ENCODE measurements around the gene IFITM10.

DNA sequence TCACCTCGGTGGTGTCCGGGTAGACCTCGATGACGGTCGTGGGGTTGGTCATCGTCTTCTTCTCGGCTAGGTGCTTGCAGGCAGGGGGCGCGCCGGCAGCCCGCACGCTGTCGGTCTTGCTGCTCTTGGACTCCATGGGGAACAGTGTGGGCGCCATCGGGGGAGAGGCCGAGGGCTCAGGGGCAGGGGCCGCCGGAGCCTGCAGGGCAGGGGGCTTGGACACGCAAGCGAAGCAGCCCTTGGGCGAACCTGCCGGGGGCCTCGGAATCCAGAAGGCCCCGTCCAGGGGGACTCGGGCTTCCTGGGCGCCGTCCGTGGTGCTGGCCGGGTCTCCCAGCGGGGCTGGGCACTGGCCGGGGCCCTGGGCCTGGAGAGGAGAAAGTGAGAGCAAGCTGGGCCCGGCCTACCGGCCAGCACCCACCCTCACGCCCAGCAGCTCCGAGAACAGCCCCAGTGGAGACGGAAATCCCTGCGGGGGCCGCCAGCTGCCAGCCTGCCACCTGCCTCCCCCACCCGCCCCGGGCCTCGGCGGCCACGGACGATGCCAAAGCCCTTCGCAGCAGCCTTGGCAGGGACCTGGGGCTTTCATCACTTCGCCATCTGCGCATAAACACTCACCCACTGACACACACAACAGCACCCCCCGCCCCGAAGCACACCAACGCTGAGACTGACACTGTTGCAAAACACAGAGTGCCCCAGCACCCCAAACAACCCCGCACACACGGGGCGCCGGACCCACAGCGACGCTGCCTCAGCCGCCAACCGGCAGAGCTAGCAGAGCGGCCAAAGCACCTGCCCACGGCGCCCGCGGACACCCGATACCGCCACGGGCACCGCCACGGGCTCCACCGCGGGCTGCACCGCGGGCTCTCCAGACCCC is 2.4 kb downstream of the IFITM10 start:
- TF ChIP-seq, protein P1, sequence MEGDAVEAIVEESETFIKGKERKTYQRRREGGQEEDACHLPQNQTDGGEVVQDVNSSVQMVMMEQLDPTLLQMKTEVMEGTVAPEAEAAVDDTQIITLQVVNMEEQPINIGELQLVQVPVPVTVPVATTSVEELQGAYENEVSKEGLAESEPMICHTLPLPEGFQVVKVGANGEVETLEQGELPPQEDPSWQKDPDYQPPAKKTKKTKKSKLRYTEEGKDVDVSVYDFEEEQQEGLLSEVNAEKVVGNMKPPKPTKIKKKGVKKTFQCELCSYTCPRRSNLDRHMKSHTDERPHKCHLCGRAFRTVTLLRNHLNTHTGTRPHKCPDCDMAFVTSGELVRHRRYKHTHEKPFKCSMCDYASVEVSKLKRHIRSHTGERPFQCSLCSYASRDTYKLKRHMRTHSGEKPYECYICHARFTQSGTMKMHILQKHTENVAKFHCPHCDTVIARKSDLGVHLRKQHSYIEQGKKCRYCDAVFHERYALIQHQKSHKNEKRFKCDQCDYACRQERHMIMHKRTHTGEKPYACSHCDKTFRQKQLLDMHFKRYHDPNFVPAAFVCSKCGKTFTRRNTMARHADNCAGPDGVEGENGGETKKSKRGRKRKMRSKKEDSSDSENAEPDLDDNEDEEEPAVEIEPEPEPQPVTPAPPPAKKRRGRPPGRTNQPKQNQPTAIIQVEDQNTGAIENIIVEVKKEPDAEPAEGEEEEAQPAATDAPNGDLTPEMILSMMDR (conservative IDR thresholded peaks at IDR 0.05) = no peak
- no peak for TF ChIP-seq ZFX (IDR thresholded peaks at IDR 0.05)
